Keratinocyte (primary cell): ENCODE results near the gene TMEM39B. TPM values are rescaled to one million over a fixed set of nuclear protein-coding genes. Genes with fewer than 3 reads are reported as not detected.

Experiments
- DNase-seq: peaks from one replicate; pipeline ENCODE4 v3.0.0-alpha.2; 2011; ENCODE audit warnings: low read depth, missing footprints, low spot score
- FAIRE-seq: peaks from 2 replicates; lab custom pipeline; 2011; peaks lifted over from hg19 to GRCh38; lab: Jason Lieb, UNC
- H2AFZ ChIP-seq: 2 replicates; pipeline ENCODE4 v1.6.0; 2012; ENCODE audit warnings: low read length, control low read depth, inconsistent platforms; ENCODE audit not compliant: control insufficient read depth
- H3K27ac ChIP-seq: 2 replicates; pipeline ENCODE4 v1.5.1; 2011; ENCODE audit warnings: low read length; ENCODE audit not compliant: control insufficient read depth, insufficient read depth
- H3K27me3 ChIP-seq: 3 replicates; pipeline ENCODE4 v1.6.0; 2011; ENCODE audit warnings: low read length; ENCODE audit not compliant: control insufficient read depth, insufficient read depth; ENCODE audit errors: extremely low read depth
- H3K36me3 ChIP-seq, 2 experiments: 2 replicates in 1 of 2; 3 replicates in 1 of 2; pipeline ENCODE4 v1.5.1; 2011; ENCODE audit warnings: low read length in 2 of 2, mild to moderate bottlenecking in 1 of 2; ENCODE audit not compliant: control insufficient read depth in 2 of 2, insufficient read depth in 2 of 2; ENCODE audit errors: extremely low read depth in 1 of 2
- H3K4me1 ChIP-seq: 3 replicates; pipeline ENCODE4 v1.5.1; 2011; ENCODE audit warnings: low read length; ENCODE audit not compliant: control insufficient read depth, insufficient read depth; ENCODE audit errors: extremely low read depth
- H3K4me2 ChIP-seq: 3 replicates; pipeline ENCODE4 v1.6.0; 2011; ENCODE audit warnings: low read depth, low read length; ENCODE audit not compliant: control insufficient read depth, insufficient read depth; ENCODE audit errors: extremely low read depth
- H3K4me3 ChIP-seq, 3 experiments: fragments of 200-600 bp in 1 of 3; sonication (generic) in 1 of 3; 2 replicates in 2 of 3; 3 replicates in 1 of 3; pipeline ENCODE4 v1.5.1; 2011 to 2016; ENCODE audit warnings: low read length in 3 of 3, mild to moderate bottlenecking in 3 of 3, control low read depth in 2 of 3, inconsistent platforms in 1 of 3, low read depth in 1 of 3, mixed read lengths in 1 of 3, mixed run types in 1 of 3, moderate library complexity in 1 of 3; ENCODE audit not compliant: control insufficient read depth in 2 of 3, insufficient read depth in 2 of 3; ENCODE audit errors: extremely low read depth in 1 of 3
- H3K79me2 ChIP-seq: 2 replicates; pipeline ENCODE4 v1.6.0; 2012; ENCODE audit warnings: low read length; ENCODE audit not compliant: control insufficient read depth, insufficient read depth
- H3K9ac ChIP-seq: 3 replicates; pipeline ENCODE4 v1.6.0; 2011; ENCODE audit warnings: low read length; ENCODE audit not compliant: control insufficient read depth, insufficient read depth; ENCODE audit errors: extremely low read depth
- H3K9me1 ChIP-seq: 3 replicates; pipeline ENCODE4 v1.6.0; 2011; ENCODE audit warnings: low read length; ENCODE audit not compliant: control insufficient read depth, insufficient read depth; ENCODE audit errors: extremely low read depth
- H3K9me3 ChIP-seq: 2 replicates; pipeline ENCODE4 v1.5.1; 2012; ENCODE audit warnings: low read depth, low read length; ENCODE audit not compliant: control insufficient read depth
- H4K20me1 ChIP-seq: 3 replicates; pipeline ENCODE4 v1.6.0; 2011; ENCODE audit warnings: low read length; ENCODE audit not compliant: control insufficient read depth, insufficient read depth; ENCODE audit errors: extremely low read depth
- CTCF ChIP-seq, 3 experiments: IDR thresholded peaks in 1 of 3; conservative IDR thresholded peaks in 1 of 3; optimal IDR thresholded peaks in 1 of 3; 2 replicates in 2 of 3; 3 replicates in 1 of 3; pipeline versions ENCODE3 to v1.5.1; 2011; ENCODE audit warnings: low read length in 3 of 3, mild to moderate bottlenecking in 3 of 3, moderate library complexity in 2 of 3, control low read depth in 1 of 3, inconsistent platforms in 1 of 3; ENCODE audit not compliant: insufficient read depth in 2 of 3; ENCODE audit errors: extremely low read depth in 1 of 3
- EZH2 ChIP-seq: IDR thresholded peaks from one replicate; pipeline ENCODE4 v1.6.1; 2012; ENCODE audit warnings: inconsistent platforms, mild to moderate bottlenecking, low read length, moderate library complexity
- dilution Hi-C: fragments of 300-500 bp; cut with MboI; formaldehyde crosslinking; loops from one replicate; pipeline ENCODE4 v1.7.0; 2020; ENCODE audit warnings: low sequenced_read_pairs; ENCODE audit not compliant: extremely low pct_ligation_motif_present
- polyA plus RNA-seq, 5 experiments: library from polyadenylated mRNA; depleted of rRNA in 3 of 5; stranded (reverse) in 3 of 5; stranded (forward) in 1 of 5; unstranded in 1 of 5; fragments of >200 nt; gene quantifications; 1 replicate in 1 of 5; 2 replicates in 3 of 5; 3 replicates in 1 of 5; pipeline versions ENCODE4 v1.2.1 to v1.2.3, GENCODE V29; 2011 to 2012; ENCODE audit warnings: missing spikeins in 2 of 5, low read depth in 1 of 5, low replicate concordance in 1 of 5

Gene TMEM39B
- polyA plus RNA-seq, 1 donor (not counting 4 experiments of a cell fraction or from before 2014, with no cell fraction given): 6.8 TPM

GRCh38 chr1:32074841-32075240, 2.1 kb downstream of the TMEM39B start:
- Histone ChIP-seq H4K20me1 (no peaks in the 10 kb centered on the region), H3K79me2 (peaks cover 8% of the 10 kb centered on the region), H3K9me1 (no peaks in the 10 kb centered on the region), H3K4me1 (peaks cover 12% of the 10 kb centered on the region), H3K4me3 (no peak overlapping the region), H3K9ac (no peak overlapping the region), H3K27ac (no peak overlapping the region), H3K4me2 (no peak overlapping the region), H2AFZ (no peak overlapping the region), H3K9me3 (no peaks in the 10 kb centered on the region), H3K36me3 (peaks cover 11 to 18% of the 10 kb centered on the region in 2 experiments), H3K27me3 (no peaks in the 10 kb centered on the region)
- no peak for FAIRE-seq
- no peak for DNase-seq
- dilution Hi-C loops: no loop called here
- TF ChIP-seq CTCF (optimal IDR thresholded peaks at IDR 0.05 in 1 of 3, IDR thresholded peaks at IDR 0.05 in 1 of 3, conservative IDR thresholded peaks at IDR 0.05 in 1 of 3; ENCODE audit: extremely low read depth in 1 of 3, insufficient read depth in 2 of 3, low read length in 3 of 3): no peak
- TF ChIP-seq EZH2: no peak

- TF ChIP-seq CTCF (optimal IDR thresholded peaks at IDR 0.05 in 1 of 3, IDR thresholded peaks at IDR 0.05 in 1 of 3, conservative IDR thresholded peaks at IDR 0.05 in 1 of 3; ENCODE audit: extremely low read depth in 1 of 3, insufficient read depth in 2 of 3, low read length in 3 of 3) (no peak), EZH2 (no peak)
- peaks cover 8% of the 10 kb centered on the region for H3K79me2 ChIP-seq
- H3K36me3 ChIP-seq: peaks cover 11 to 18% of the 10 kb centered on the region in 2 experiments
- FAIRE-seq (no peak), DNase-seq (no peak)
- dilution Hi-C loops: no loop called here
- H3K4me1 ChIP-seq: peaks cover 4% of the 10 kb centered on the region
- H3K27me3 ChIP-seq: no peaks in the 10 kb centered on the region
- H4K20me1 ChIP-seq: no peaks in the 10 kb centered on the region
- H3K9me1 ChIP-seq: no peaks in the 10 kb centered on the region
- no peaks in the 10 kb centered on the region for H3K9me3 ChIP-seq
- no peak overlapping the region for H3K27ac ChIP-seq
- no peak overlapping the region for H3K9ac ChIP-seq
- no peak overlapping the region for H3K4me3 ChIP-seq
- H2AFZ ChIP-seq: no peak overlapping the region
- H3K4me2 ChIP-seq: no peak overlapping the region
Observed at GRCh38 chr1:32077451-32077850, 4.7 kb downstream of the TMEM39B start.
